ENCODE measurements around the gene REC8.

The REC8 gene

GRCh38 chr14:24171422-24172260 is at the start of gene REC8:
Gene REC8 (plus strand): TSS chr14:24172080. CDS start chr14:24172553, 473 bp downstream.
- DNase-seq (ENCODE audit: extremely low read depth, low read depth) = no peak
- no peak for TF ChIP-seq CTCF (IDR thresholded peaks at IDR 0.05; ENCODE audit: low read depth, low read length, missing control alignments)
- no peak within 1 kb of the TSS for H3K4me3 ChIP-seq (replicated peaks; ENCODE audit: low read depth, low read length)

GRCh38 chr14:24122416-24122815 is 49.5 kb upstream of the REC8 start:
- DNase-seq (ENCODE audit: extremely low read depth, low read depth) = no peak
- no peak overlapping the region for H3K4me3 ChIP-seq (replicated peaks; ENCODE audit: low read depth, low read length)
- TF ChIP-seq CTCF (IDR thresholded peaks at IDR 0.05; ENCODE audit: low read depth, low read length, missing control alignments) = no peak

- no peak overlapping the region for H3K4me3 ChIP-seq (replicated peaks; ENCODE audit: low read depth, low read length)
- no peak for DNase-seq (ENCODE audit: extremely low read depth, low read depth)
- no peak for TF ChIP-seq CTCF (IDR thresholded peaks at IDR 0.05; ENCODE audit: low read depth, low read length, missing control alignments)
Measured at GRCh38 chr14:24122898-24123297, 49.0 kb upstream of the REC8 start.

- no peak for TF ChIP-seq CTCF (IDR thresholded peaks at IDR 0.05; ENCODE audit: low read depth, low read length, missing control alignments)
- no peak for DNase-seq (ENCODE audit: extremely low read depth, low read depth)
- no peak overlapping the region for H3K4me3 ChIP-seq (replicated peaks; ENCODE audit: low read depth, low read length)
Measured at GRCh38 chr14:24123424-24124417, 48.2 kb upstream of the REC8 start.

- no peak for TF ChIP-seq CTCF (IDR thresholded peaks at IDR 0.05; ENCODE audit: low read depth, low read length, missing control alignments)
- no peak for DNase-seq (ENCODE audit: extremely low read depth, low read depth)
- H3K4me3 ChIP-seq (replicated peaks; ENCODE audit: low read depth, low read length) = no peak overlapping the region
Measured at GRCh38 chr14:24126939-24127338, 44.9 kb upstream of the REC8 start.

GRCh38 chr14:24127673-24128072 is 44.2 kb upstream of the REC8 start:
- no peak for DNase-seq (ENCODE audit: extremely low read depth, low read depth)
- H3K4me3 ChIP-seq (replicated peaks; ENCODE audit: low read depth, low read length) = no peak overlapping the region
- TF ChIP-seq CTCF (IDR thresholded peaks at IDR 0.05; ENCODE audit: low read depth, low read length, missing control alignments) = no peak

Measured in HFF-Myc (cell line).